Stimulated activated CD4-positive, alpha-beta T cell treated with anti-CD3 and anti-CD28 coated beads, TNF-alpha, amount 100 ng/mL, for 1 hour (primary cell): ENCODE data around the gene APCDD1L.
"Not testable (repeated sequence)": the region's sequence is repeated elsewhere in the genome, so short reads cannot be mapped to it uniquely, and the experiment has no call there.

Experiments used
- DNase-seq, 3 donors: peaks; one replicate each; pipeline ENCODE4 v3.0.0-alpha.2; 2020; ENCODE audit warnings: low read depth in 3 of 3, low spot score in 1 of 3

Gene APCDD1L

DNA sequence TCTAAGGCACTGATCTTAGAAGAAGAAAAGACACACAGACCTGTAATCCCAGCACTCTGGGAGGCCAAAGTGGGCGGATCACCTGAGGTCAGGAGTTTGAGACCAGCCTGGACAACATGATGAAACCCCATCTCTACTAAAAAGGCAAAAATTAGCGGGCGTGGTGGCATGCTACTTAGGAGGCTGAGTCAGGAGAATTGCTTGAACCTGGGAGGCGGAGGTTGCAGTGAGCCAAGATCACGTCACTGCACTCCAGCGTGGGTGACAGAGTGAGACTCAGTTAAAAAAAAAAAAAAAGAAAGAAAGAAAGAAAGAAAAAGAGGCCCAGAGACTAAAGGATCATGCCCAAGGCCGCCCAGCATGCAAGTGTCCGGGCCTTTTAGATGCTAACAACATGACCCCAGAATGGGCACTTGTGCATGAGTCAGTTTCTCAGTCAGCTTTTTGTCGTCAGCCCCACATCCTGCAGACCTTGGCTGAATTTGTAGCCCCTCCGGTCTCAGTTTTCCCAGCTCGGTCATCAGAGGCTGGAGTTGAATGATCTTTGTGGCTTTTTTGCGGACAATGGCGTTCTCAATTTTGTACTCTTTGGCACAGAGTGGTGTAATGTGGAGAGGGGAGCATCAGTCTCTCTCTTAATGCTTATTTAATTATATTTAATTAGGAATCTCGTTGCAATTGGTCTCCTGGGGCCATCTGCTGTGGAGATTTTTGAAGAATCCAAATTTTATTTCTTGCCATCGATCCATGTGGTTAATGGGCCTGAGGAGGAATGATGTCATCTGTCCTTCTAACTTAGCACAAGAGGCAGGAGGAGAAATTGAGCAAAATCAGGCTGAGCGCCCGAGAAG is 30.6 kb upstream of the APCDD1L start:
- DNase-seq = no peak

DNA sequence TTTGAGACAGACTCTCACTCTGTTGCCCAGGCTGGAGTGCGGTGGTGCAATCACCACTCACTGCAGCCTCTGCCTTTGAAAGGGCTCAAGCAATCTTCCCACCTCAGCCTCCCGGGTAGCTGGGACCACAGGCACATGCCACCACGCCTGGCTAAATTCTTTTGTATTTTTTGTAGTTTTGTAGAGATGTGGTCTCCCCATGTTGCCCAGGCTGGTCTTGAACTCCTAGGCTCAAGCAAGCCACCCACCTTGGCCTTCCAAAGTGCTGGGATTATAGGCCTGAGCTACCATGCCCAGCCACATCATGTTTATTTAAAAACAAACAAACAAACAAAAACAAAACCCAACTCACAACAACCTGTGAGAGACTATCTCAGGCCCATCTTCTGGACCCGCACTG is 29.7 kb upstream of the APCDD1L start:
- no peak for DNase-seq

DNA sequence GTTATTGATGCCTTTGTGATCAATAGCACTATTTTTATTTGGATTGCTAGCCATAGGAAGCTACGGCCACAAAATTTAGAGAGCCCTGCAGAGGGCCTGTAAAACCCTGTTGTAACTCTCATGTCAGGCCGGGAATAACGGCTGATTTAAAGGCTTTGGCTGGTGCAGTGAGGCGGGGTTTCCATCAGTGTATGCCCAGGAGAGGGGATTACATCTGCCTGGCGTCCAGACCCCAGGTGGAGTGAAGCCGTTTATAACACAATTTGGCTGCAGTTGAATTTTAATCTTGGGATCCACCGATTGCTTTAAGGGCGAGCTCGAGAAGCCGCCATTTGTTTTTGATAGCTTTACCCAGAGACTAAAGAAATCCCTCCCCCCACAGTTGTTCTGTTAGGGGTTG is 29.1 kb upstream of the APCDD1L start:
- DNase-seq = no peak

DNA sequence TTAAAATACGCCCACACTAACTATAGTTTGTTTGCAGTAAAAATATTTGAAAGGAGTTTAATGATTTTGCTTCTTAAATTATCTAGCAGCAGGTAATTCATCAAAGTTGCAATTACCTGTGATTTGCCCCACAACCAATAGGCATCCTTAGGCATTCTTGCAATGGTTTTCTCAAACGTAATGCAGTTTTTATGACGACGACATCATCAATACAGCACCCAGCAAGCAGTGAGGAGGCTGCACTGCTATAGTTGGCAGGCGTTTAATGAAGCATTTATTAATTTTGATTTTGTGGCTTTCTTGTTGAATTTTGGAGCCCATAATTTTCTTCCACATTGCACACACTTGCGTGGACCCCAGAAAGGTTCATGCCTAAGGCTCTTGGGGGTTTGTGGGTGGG is 28.1 kb upstream of the APCDD1L start:
- DNase-seq = no peak

DNA sequence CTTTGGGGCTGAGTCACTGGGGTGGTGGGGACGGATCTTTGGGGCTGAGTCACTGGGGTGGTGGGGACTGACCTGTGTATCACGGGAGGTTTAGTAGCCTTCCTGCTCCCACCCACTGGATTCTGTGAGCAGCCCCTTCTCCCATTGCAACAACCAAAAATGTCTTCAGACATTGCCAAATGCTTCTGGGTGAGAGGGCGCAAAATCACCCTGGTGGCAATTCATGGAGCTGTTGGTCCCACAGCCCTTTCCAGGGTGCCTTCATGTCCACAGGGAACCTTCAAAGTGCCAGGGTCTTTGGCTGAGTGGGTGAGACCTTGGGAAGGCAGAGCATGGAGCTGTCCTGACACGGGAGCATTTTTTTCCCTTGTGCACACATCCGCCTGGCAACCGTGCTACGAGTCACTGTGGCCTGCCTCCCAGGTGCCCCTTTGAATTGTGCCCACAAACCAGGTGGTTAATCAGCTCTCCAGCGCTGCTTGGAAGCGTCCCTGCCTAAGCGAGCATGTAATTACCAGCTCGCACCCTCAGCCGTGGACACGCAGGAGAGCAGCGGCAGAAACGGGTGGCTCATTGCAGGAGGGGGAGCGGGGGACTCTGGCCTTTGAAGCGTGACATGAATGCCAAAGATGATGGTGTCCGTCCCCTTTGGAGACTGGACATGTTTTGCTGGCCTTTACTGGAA is 27.4 kb upstream of the APCDD1L start:
- no peak for DNase-seq

DNA sequence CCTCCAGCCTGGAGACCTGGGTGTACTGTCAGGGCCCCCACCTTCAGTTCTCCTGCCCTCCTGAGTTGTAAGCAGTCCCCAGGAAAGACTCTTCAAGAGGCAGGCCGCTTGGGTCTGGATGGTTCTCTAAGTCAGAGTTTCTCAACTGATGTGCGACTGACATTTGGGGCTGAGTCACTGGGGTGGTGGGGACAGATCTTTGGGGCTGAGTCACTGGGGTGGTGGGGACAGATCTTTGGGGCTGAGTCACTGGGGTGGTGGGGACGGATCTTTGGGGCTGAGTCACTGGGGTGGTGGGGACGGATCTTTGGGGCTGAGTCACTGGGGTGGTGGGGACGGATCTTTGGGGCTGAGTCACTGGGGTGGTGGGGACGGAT is 26.8 kb upstream of the APCDD1L start:
- DNase-seq = not testable (repeated sequence)

DNA sequence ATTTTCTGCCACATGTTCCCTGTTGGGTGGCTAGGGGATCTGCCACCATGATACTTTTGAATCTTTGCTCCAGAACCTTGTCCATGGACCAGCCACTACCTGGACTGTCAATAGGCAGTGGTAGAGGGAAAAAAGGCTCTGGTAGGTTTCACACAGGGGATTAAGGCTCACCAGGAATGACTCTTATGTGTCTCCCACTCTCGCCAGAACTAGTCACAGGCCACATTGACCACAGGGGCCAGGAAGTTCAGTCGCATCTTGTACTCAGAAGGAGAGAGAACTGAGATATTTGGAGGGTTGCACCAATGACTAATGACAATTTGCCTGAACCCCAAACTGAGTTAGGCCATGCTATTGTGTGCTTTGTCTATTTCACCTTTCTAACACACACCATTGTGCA is 23.6 kb upstream of the APCDD1L start:
- no peak for DNase-seq

DNA sequence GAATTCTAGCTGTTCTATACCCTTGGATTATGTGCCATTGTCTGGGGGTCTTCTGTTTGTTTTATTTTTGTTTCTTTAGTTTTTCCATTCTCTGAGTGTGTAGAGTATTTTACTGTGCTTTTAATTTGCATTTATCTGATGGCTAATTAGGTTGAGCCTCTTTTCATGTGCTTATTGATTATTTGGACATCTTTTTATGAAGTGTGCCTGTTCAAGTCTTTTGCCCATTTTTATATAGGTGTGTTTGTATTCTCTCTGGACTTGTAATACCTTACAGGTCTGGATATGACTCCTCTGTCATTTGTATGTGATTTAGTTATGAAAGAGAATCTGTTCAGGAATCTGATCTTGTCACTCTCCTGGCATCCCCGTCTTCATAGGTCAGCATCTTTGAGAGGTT is 22.6 kb upstream of the APCDD1L start:
- DNase-seq = no peak

DNA sequence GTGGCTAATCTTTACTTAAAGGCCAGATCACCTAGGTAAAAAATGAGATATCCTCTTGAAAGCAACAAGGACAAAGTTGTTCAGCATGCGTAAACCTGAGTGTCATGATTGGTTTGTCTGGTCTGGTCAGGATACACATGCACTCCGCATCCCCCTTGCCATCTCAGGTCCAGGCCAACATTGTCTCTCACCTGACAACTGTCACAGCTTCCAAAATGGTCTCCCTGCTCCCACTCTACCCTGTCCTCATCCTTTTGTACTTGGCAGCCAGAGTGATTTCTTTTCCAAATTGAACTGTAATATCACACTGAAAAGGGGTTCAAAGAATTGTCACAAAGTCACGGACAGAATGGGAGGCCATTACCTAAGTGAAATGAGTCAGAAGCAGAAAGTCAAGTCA is 21.1 kb upstream of the APCDD1L start:
- DNase-seq = no peak

DNA sequence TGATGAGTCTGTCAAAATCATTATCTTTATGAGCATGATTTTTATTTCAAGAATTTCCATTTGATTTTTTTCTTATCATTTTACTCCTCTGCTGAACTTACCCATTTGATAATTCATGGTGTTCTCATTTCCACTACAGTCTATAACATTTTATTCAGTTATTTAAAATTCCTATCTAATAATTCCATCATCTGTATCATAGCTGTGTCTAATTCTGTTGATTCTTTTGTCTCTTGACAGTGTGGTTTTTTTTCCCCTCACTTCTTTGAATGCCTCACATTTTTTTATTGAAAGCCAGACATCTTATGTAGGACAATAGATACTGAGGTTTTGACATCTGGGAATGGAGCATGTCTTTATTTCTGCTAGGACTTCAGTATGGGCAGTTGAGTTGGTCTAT is 16.5 kb upstream of the APCDD1L start:
- no peak for DNase-seq

DNA sequence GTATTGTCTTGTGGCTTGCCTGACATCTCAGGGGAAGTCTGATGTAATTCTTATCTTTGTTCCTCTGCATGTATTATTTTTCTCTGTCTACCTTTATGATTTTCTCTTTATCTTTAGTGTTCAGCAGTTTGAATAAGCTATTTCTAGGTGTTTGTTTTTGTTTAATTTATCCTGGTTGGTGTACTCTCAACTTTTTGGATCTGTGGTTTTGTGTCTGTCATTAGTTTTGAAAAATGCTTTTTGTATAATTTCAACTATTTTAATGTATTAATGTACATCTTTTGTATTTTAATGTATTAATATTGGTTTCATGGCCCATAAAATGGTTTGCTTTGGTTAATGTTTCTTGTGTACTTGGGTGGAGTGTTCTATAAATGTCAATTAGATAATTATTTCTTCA is 15.9 kb upstream of the APCDD1L start:
- DNase-seq = no peak

DNA sequence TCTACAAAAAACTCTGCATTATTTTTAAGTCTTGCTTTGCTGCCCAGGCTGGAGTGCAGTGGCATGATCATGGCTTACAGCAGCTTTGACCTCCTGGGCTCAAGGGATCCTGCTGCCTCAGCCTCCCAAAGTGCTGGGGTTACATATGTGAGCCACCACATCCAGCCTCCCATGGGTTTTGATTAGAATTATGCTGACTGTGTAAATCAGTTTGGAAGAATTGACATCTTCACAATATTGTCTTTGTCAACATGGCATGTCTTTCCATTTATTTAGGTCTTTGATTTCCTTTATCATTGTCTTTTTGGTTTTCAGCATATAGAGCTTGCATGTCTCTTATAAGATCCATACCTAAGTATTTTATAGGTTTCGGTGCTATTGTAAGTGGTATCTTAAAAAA is 13.2 kb upstream of the APCDD1L start:
- DNase-seq = no peak

DNA sequence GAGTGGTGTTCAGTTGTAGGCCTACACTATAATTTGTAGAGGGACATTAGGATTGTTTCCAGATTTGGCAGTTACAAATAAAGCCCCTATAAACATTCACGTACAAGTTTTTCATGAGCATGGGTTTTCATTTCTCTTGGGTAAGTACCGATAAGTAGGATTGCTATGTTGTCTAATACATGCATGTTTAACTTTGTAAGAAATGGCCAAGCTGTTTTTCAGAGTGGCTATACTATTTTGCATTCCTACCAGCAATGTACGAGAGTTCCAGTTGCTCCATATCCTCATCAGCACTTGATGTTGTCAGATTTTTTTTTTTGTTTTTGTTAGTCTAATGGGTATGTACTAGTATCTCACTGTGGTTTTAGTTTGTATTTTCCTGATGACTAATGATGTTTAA is 11.2 kb upstream of the APCDD1L start:
- no peak for DNase-seq

DNA sequence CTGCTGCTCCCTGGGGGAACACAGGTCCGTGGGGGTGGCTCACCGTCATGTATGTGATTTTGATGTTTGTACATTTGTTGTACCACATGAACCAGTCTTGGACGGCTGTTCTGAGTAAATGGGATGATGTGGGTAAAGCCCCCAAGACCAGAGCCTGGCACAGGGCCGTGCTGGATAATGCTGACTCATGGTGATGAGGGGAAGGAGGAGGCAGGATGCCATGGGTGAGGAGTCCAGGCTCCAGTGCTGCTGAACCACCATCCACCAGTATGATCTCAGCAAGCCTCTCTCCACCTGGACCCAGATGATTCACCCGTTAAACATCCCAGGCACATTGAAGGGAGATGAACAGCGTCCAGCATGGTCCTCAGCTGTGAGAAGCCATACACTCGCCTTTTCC is 9.6 kb upstream of the APCDD1L start:
- no peak for DNase-seq

DNA sequence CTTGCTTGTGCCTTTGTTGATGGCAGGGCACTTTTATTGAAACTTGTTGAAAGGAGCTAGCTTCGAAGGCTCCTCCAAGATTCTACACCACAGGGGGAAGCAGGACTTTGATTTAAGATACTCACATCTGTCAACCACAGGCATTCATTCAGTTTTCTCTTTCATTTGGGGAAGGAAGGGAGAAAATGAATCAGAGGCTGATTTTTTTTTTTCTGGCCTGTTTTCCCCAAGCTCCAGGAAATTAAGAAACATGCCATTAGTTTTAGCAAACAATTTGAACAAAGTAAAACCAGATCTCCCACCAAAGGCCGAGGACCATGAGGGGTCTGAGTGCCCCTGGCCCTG is 8.7 kb upstream of the APCDD1L start:
- no peak for DNase-seq

DNA sequence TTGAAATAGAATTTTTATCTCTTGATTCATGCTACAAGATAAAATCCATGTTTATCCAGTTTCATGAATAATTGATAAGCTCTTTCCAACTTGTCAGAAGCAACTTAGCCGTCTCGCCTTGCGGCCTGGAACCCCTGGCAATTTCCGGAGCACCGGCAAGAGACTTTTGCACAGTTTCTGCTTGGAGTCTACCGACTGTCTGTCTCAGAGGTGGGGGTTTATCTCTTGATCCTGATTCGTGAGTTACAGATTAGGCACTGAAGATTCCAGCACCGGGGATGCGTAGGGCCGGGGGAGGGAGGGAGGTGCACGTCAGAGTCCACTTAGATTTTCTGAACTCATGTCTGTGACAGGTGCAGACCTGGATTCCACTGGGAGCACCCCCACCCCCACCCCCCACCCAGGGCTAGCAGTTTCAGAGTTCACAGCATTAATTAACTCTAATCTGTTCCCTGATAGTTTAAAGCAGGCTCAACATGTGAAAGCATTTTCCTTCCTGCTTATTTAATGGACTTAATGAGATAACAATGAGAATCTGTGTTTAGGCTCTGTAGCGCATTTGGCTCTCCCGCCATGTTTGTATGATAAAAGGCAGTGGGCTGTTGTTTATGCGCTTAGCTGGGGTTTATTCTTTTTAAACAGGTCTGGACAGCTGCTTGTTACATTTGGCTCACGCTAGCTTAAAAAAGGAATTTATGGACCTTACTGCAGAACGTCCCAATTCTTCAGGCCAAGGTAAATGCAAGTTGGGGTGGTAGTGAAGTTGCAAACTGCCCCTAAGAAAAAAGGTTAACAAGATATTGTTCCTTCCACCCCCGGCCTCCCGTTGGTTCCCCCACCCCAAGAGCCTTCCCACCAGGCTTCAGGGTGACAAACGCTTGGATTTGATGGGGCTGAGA is 8.1 kb upstream of the APCDD1L start:
- no peak for DNase-seq

DNA sequence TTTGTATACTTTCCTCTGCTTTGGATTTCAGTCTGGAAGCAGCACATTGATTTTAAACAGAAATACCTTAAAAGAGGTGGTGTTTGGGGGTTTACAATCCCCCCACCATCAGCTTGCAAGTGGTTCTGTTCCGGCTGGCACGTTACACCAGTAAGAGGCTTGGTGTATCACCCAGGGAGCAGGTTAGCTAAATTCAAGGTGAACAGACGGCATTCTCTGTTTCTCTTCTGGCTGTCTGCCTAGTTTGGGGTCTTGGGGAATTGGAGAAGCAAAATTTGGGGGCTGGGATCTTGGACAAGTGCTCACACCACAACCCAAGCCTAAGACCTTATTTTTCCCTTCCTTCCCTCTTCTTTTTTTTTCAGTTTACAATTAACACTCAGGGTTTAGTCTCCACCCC is 7.5 kb upstream of the APCDD1L start:
- no peak for DNase-seq

DNA sequence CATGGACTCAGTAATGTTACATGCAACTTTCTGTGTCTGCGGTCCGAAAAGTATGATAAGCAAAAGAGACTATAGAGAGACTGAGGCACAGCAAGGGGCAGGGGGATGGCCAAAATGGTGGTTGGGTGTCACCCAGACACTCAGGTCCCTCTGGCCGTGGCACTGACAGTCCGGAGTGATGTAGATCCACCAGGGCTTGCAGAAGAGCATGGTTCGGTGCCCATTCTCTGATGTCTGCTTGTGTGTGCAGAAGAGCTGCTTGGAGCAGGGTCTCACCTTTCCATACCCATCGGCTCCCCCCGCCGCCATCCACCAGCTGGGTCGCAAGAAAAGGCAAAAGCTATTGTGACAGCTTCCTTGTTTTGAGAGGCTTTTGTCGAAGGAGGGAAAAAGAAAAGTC is 6.6 kb upstream of the APCDD1L start:
- DNase-seq = no peak

DNA sequence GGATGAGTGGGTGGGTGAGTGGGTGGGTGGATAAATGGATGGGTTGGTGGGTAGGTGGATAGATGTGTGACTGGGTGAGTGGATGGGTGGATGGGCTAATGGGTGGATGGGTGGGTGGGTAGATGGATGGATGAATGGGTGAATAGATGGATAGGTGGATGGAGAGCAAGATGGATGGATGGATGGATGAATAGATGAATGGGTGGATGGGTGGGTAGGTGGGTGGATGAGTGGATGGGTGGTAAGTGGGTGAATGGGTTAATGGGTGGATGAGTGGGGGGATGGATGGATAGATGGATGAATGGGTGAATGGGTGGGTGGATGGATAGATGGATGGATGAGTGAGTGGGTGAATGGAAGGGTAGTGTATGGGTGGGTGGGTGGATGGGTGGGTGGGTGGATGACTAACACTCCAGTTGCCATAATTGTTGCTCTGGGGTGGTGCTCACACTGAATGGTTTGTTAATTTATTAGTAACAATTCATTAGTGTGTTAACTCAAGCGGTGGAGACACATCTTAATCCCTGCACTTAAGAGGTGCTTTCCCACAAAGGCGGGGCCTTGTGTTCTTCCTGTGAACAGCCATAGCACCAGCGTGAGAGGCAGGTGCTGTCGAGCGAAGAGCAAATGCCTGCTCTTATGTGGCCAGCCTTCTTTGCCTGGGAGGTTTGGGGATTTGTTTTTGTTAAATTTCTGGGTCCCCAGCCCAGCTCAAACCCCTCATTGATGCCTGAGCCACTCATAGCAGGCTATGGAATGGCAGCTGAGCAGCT is 4.9 kb upstream of the APCDD1L start:
- DNase-seq = no peak

DNA sequence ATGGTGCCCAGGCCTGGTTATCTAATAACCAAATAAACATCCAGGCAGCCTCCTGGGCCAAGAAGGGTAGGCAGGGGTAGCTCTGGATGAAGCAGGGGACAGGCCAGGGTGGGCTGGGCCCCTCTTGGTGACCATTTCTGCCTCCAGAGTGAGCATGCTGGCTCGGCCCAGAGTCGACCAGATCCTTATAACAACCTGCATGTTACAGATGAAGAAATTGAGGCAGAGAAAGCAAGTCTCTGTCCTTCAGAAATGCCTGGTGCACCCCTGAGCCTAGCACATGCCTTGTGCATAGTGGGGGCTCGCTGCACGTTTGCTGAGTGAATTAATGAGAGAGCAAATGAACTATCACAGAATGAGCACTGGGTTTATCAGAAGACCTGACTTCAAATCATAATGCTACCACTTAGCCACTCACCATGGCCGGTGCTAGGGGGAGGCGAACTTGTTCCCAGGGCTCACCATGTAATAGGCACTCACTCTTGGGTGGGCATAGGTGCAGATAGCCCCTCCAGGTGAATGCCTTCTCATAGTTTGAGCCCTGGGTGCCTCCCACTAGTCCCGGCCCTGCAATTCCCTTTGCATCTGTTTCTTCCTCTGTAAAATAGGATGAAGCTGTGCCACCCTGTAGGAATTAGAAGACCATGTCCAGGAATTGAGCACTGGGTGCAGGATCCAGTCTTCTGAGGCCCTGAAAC is 3.8 kb upstream of the APCDD1L start:
- DNase-seq = no peak

DNA sequence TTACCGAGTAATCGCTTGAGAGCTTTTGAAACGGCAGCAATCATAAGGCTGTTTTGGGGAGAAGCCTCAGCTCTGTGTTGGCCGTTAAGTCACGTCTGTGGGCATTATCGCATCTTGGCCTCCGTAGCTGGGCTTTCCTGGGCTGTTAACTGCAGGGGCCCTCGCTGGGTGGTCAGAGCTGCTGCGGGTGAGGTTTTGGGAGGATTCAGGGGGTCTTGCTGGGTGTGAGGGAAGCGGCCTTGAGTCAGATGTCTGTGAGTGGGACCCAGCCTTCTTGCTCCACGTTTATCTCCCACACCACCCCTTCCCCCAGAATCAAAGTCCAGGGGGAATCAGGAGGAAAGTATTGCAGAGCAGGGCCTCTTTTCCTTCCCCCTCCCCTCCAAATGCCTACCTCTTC is 3.2 kb upstream of the APCDD1L start:
- DNase-seq = no peak
